Panc1 (cell line): Measurements from ENCODE around the gene MTSS2.

Experiments used
- POLR2AphosphoS5 ChIP-seq: IDR thresholded peaks from 2 replicates; pipeline ENCODE4 v1.6.1; 2012; ENCODE audit warnings: mild to moderate bottlenecking, low read depth, low read length, moderate library complexity
- TF ChIP-seq, protein P1 (sequence below): fragments of 450-650 bp; IDR thresholded peaks from 2 replicates; pipeline ENCODE4 v1.5.1; 2017; ENCODE audit warnings: mild to moderate bottlenecking

DNA sequence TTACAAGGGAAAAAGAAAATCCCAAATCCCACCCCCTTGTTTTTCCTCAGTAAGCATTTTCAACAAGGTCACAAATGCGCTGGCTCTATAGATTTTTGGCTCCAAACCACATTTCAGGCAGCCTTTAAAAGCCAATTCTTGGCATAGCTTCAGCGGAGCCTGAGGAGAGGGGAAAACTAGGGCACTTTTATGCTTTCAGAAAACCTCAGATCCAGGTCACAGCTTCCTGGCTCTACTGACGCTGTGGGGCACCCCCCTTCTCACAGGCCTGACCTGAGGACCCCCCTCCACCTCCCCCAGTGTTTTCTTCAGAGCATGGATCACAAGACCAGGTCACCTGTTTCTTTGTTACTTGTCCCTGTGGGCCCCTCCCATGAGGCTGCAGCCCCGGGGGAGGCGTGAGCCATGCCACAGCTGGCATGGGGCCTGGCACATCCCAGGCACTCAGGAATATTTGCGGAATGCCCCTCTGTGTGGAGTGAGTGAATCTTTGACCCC is 30.1 kb upstream of the MTSS2 start:
- TF ChIP-seq, protein P1, sequence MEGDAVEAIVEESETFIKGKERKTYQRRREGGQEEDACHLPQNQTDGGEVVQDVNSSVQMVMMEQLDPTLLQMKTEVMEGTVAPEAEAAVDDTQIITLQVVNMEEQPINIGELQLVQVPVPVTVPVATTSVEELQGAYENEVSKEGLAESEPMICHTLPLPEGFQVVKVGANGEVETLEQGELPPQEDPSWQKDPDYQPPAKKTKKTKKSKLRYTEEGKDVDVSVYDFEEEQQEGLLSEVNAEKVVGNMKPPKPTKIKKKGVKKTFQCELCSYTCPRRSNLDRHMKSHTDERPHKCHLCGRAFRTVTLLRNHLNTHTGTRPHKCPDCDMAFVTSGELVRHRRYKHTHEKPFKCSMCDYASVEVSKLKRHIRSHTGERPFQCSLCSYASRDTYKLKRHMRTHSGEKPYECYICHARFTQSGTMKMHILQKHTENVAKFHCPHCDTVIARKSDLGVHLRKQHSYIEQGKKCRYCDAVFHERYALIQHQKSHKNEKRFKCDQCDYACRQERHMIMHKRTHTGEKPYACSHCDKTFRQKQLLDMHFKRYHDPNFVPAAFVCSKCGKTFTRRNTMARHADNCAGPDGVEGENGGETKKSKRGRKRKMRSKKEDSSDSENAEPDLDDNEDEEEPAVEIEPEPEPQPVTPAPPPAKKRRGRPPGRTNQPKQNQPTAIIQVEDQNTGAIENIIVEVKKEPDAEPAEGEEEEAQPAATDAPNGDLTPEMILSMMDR: no peak
- no peak for TF ChIP-seq POLR2AphosphoS5
